ENCODE measurements around the gene RFT1. TPM values are rescaled to one million over a fixed set of nuclear protein-coding genes. Genes with fewer than 3 reads are reported as not detected.

RFT1 gene
- total and polyA plus RNA-seq, 2 donors (not counting 3 experiments of a cell fraction or from before 2014, with no cell fraction given): 29.8 to 39.9 TPM

DNA sequence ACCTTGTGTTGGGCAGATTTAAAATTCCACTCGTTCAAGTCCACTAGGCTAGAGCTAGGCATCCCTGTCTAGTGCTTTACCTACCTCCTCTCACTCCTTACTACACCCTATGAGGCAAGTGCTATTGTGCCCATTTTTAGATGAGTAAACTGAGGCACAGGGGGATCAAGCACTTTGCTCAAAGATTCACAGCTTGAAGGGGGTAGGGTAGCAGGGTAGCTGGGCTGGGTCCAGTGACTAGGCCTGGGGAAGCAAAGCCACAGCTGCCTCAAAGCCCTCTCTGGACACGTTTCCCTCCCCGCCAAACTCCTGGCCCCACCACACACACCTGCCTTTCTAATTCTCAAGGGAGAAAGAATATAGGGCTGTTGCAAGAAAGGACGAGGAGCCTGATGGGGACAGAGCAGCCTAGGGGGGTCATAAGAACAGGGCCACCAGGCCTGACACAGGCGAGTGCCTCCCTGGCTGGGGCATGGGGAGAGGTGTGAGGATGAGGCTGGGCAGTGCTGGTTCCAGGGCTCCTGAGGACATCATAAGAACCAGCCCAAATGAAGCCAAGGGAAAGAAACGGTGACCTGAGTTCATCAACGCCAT is 49.5 kb downstream of the RFT1 start:
- no peak overlapping the region for H2AFZ ChIP-seq (ENCODE audit: low read depth, low read length)
- no peak for FAIRE-seq

More for the DNA sequence above, 49.5 kb downstream of the RFT1 start:
- Histone ChIP-seq H3K4me2 (ENCODE audit: insufficient read depth, low read length) (no peak overlapping the region), H3K9ac (replicated peaks; ENCODE audit: extremely low read depth, insufficient read depth, low read length) (no peak overlapping the region), H3K9me3 (replicated peaks; ENCODE audit: control insufficient read depth, insufficient read depth, low read length) (no peaks in the 10 kb centered on the region), H3K4me3 (replicated peaks in 1 of 3; ENCODE audit: insufficient read depth in 1 of 3, low read depth in 1 of 3, low read length in 3 of 3) (no peak overlapping the region), H3K27ac (ENCODE audit: insufficient read depth, low read depth, low read length) (no peak overlapping the region), H3K27me3 (ENCODE audit: control insufficient read depth in 2 of 2, insufficient read depth in 2 of 2, low read length in 2 of 2) (no peaks in the 10 kb centered on the region), H3K79me2 (ENCODE audit: control insufficient read depth, insufficient read depth, low read length) (no peaks in the 10 kb centered on the region), H3K9me1 (replicated peaks; ENCODE audit: control insufficient read depth, extremely low read depth, insufficient read depth, low read length) (no peaks in the 10 kb centered on the region), H3K36me3 (ENCODE audit: control insufficient read depth in 2 of 2, extremely low read depth in 1 of 2, insufficient read depth in 2 of 2, low read length in 2 of 2) (no peaks in the 10 kb centered on the region), H4K20me1 (replicated peaks; ENCODE audit: control insufficient read depth, extremely low read depth, insufficient read depth, low read length) (no peaks in the 10 kb centered on the region), H3K4me1 (ENCODE audit: control insufficient read depth, extremely low read depth, insufficient read depth, low read length) (no peaks in the 10 kb centered on the region)
- no TSS peak for BruUV-seq (replicated peaks)
- dilution Hi-C loops (cut with MboI; ENCODE audit: extremely low pct_ligation_motif_present, low sequenced_read_pairs): no loop called here
- DNase-seq (ENCODE audit: low read depth, low spot score): no peak
- no peak for TF ChIP-seq GATA2 (IDR thresholded peaks at IDR 0.05; ENCODE audit: insufficient read depth, insufficient read length, low read depth, low read length)
- TF ChIP-seq POLR2A (IDR thresholded peaks at IDR 0.05; ENCODE audit: low read depth, low read length): no peak
- TF ChIP-seq, protein P1, sequence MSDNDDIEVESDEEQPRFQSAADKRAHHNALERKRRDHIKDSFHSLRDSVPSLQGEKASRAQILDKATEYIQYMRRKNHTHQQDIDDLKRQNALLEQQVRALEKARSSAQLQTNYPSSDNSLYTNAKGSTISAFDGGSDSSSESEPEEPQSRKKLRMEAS (IDR thresholded peaks at IDR 0.05; ENCODE audit: insufficient read depth, insufficient read length): no peak
- no peak for TF ChIP-seq MYC (IDR thresholded peaks at IDR 0.05; ENCODE audit: low read depth, low read length)
- TF ChIP-seq POLR2AphosphoS5 (IDR thresholded peaks at IDR 0.05; ENCODE audit: insufficient read depth, low read depth, low read length): no peak
- TF ChIP-seq, protein P2, sequence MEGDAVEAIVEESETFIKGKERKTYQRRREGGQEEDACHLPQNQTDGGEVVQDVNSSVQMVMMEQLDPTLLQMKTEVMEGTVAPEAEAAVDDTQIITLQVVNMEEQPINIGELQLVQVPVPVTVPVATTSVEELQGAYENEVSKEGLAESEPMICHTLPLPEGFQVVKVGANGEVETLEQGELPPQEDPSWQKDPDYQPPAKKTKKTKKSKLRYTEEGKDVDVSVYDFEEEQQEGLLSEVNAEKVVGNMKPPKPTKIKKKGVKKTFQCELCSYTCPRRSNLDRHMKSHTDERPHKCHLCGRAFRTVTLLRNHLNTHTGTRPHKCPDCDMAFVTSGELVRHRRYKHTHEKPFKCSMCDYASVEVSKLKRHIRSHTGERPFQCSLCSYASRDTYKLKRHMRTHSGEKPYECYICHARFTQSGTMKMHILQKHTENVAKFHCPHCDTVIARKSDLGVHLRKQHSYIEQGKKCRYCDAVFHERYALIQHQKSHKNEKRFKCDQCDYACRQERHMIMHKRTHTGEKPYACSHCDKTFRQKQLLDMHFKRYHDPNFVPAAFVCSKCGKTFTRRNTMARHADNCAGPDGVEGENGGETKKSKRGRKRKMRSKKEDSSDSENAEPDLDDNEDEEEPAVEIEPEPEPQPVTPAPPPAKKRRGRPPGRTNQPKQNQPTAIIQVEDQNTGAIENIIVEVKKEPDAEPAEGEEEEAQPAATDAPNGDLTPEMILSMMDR (IDR thresholded peaks at IDR 0.05; ENCODE audit: extremely low read depth in 1 of 2, insufficient read depth in 1 of 2, low read depth in 1 of 2, low read length in 2 of 2): no peak
- no peak for TF ChIP-seq FOS (IDR thresholded peaks at IDR 0.05; ENCODE audit: borderline replicate concordance, insufficient read depth, low read length)
- TF ChIP-seq EZH2 (IDR thresholded peaks at IDR 0.05; ENCODE audit: borderline replicate concordance, low read depth, low read length, severe bottlenecking): no peak
- no peak for TF ChIP-seq JUN (IDR thresholded peaks at IDR 0.05; ENCODE audit: borderline replicate concordance, insufficient read depth, insufficient read length, low read depth)
- intact Hi-C loops (cut with micrococcal nuclease): no loop called here
- ChIA-PET POLR2A (no interaction called here), CTCF (interaction anchor here (1.1 to 1.6 kb wide), 2 partner anchors 11 to 33 kb away, joined by 3 read pairs; no protein-coding TSS in a partner anchor)
